AG04449 (cell line): ENCODE results near the gene LUC7L3.

ENCODE experiments used
- CTCF ChIA-PET: fragments of 350-600 bp; formaldehyde crosslinking; extraction: SDS; loops from one replicate; lab custom pipeline; 2021; ENCODE audit warnings: antibody characterized with exemption; lab: Yijun Ruan, JAX
- POLR2A ChIA-PET: fragments of 400-600, 350-600 bp; formaldehyde crosslinking; extraction: SDS; loops from one replicate; lab custom pipeline; 2020; ENCODE audit warnings: antibody characterized with exemption, inconsistent platforms; lab: Yijun Ruan, JAX
- DNase-seq: peaks from one replicate; pipeline ENCODE4 v3.0.0-alpha.2; 2010; ENCODE audit warnings: low read depth, low spot score
- H3K4me3 ChIP-seq: 2 replicates; pipeline ENCODE4 v1.5.1; 2011; ENCODE audit warnings: low read depth, mild to moderate bottlenecking, control low read depth, low read length
- TF ChIP-seq, protein P1 (sequence below): IDR thresholded peaks from one replicate; pipeline ENCODE4 v1.5.1; 2011; ENCODE audit warnings: mild to moderate bottlenecking, moderate library complexity, low read length, control low read depth, inconsistent platforms; ENCODE audit not compliant: insufficient read depth; ENCODE audit errors: missing control alignments

The LUC7L3 gene

DNA sequence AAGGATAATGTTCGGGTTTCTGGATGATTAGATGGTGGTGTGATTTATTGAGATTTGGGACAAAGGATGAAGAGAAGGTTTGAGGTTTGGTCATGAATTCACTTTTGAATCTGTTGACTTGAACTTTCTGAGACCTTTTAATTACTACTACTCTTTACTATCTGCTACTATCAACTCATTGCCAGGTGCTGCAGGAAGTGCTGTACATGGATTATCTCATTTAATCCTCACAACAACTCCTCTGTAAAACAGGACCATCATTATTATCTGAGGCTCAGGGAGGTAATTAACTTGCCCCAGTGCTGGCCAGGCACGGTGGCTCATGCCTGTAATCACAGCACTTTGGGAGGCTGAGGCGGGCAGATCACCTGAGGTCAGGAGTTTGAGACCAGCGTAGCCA lies 8.8 kb upstream of the LUC7L3 start:
- CTCF ChIA-PET, result no interaction called here
- POLR2A ChIA-PET, result no interaction called here
- no peak overlapping the region for H3K4me3 ChIP-seq
- TF ChIP-seq, protein P1, sequence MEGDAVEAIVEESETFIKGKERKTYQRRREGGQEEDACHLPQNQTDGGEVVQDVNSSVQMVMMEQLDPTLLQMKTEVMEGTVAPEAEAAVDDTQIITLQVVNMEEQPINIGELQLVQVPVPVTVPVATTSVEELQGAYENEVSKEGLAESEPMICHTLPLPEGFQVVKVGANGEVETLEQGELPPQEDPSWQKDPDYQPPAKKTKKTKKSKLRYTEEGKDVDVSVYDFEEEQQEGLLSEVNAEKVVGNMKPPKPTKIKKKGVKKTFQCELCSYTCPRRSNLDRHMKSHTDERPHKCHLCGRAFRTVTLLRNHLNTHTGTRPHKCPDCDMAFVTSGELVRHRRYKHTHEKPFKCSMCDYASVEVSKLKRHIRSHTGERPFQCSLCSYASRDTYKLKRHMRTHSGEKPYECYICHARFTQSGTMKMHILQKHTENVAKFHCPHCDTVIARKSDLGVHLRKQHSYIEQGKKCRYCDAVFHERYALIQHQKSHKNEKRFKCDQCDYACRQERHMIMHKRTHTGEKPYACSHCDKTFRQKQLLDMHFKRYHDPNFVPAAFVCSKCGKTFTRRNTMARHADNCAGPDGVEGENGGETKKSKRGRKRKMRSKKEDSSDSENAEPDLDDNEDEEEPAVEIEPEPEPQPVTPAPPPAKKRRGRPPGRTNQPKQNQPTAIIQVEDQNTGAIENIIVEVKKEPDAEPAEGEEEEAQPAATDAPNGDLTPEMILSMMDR, result no peak
- no peak for DNase-seq

DNA sequence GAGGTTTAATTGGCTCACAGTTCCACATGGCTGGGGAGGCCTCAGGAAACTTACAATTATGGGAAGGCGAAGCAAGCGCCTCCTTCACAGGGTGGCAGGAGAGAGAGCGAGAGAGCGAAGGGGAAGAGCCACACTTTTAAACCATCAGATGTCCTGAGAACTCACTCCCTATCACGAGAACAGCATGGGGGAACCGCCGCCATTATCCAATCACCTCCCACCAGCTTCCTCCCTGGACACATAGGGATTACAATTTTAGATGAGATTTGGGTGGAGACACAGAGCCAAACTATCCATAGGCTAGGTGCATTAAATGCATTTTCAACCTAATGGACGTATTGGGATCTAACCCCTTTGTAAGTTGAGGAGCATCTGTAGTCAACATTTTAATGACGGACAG lies 6.8 kb upstream of the LUC7L3 start:
- TF ChIP-seq, protein P1, result no peak
- DNase-seq, result no peak
- POLR2A ChIA-PET, result no interaction called here
- no peak overlapping the region for H3K4me3 ChIP-seq
- CTCF ChIA-PET, result interaction anchor here (1.2 kb wide), 1 partner anchor 87 kb away, joined by 3 read pairs; no protein-coding TSS in a partner anchor

DNA sequence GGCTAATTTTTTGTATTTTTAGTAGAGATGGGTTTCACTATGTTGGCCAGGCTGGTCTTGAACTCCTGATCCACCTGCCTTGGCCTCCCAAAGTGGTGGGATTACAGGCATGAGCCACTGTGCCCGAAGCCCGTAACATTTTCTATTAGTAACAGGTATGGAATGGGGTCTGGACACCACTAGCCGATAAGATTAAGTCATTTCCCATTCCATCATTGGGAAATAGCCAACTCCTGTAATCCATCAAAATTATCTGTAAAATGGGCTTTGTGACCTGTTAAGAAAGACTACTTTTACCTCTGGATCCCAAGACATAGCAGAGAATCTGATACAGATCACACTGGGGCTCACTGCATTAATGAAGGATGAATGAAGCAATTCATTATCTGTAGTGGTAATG lies 3.9 kb upstream of the LUC7L3 start:
- no peak for DNase-seq
- TF ChIP-seq, protein P1, result no peak
- POLR2A ChIA-PET, result no interaction called here
- H3K4me3 ChIP-seq, result no peak overlapping the region
- CTCF ChIA-PET, result no interaction called here

DNA sequence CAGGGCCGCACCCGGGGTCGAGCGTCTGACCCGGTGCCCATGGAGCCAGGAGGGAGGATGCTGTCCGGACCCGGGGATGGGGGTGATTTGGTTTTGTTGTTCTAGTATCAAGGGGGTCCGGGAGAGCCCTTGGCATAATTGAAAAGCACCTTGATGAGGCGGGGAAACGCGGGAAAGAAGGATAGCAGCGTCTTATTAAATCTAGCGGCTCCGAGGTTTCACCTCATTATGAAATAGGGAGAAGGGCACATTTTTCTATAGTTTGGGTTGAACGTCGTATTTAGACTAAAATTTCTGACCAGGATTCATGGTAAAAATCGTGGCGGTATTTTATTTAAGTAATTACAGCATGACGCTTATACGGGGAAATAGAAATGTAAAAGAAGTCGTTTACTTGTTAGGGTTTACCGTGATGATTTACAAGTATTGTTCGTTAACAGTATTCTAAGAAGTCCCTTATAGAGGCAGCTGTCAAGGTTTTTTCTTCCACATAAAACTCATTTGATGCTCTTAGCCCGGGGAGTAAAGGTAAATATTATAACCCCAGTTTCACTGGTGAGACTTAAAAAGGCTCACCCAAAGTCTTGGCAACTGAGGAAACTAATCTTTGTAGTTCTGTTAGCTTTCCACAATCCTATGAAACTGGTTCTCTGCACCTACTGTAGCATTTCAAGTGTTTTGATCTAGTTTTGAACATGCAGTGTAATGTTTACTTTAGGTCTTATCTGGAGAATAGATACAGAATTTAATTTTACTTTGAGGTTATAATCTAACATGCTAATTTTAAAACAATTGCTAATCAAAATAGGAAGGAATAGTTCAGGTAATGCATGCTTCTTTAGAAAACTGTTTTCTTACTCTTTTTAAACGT lies 756 bp downstream of the LUC7L3 start:
- CTCF ChIA-PET, result interaction anchor here (2.1 kb wide), 1 partner anchor 25 kb away, joined by 9 read pairs; no protein-coding TSS in a partner anchor
- peak overlapping the region; percentile 93 for H3K4me3 ChIP-seq
- POLR2A ChIA-PET, result interaction anchor here (0.6 to 1.0 kb wide), 2 partner anchors 12 to 13 kb away, joined by 3 to 13 read pairs; partner anchors contain the start of gene ANKRD40
- TF ChIP-seq, protein P1, result no peak
- DNase-seq, result no peak

DNA sequence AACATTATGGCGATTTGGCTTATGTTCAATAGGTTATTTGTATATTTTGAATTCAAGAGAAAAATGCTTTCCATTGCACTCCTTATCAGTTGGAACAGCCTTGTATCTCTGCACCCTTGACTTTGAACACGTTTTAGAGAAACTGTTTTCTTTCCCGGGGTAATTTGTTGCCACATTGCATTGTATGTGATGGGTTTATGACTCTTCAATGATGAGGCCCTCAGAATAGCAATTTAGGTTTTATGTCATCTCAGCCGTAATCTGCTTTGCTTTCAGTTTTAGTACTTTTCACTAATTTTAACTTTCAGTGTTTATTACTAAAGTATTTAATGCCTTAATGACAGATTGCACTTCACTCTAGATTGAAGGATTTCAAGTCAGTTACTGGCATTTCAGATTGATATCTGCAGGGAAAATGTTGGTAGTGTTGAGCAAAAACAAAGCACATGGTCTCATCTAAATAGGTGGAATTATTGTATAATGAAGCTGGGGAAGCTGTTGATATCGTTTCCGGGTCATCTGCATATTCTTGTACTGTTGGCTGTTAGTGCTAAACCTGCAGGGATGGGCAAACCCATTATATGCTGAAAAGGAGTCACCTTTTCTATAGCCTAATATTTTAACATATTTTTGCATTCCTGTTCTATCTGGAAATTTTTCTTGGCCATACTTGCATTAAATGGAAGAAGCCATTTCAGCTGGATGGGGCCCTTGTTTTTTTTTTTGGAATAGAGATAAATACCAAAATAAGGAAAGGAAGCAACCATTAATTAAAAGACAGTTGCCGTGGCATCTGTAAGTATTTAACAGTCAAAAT lies 2.0 kb downstream of the LUC7L3 start:
- ChIA-PET CTCF (interaction anchor here (0.8 to 1.6 kb wide), 2 partner anchors 24 to 122 kb away, joined by 3 to 4 read pairs; no protein-coding TSS in a partner anchor), POLR2A (no interaction called here)

More for the DNA sequence above, 2.0 kb downstream of the LUC7L3 start:
- no peak for DNase-seq
- H3K4me3 ChIP-seq, result peak overlapping the region; percentile 93
- TF ChIP-seq, protein P1, result no peak
